ENCODE results near the gene KIF1A.

Gene KIF1A

DNA sequence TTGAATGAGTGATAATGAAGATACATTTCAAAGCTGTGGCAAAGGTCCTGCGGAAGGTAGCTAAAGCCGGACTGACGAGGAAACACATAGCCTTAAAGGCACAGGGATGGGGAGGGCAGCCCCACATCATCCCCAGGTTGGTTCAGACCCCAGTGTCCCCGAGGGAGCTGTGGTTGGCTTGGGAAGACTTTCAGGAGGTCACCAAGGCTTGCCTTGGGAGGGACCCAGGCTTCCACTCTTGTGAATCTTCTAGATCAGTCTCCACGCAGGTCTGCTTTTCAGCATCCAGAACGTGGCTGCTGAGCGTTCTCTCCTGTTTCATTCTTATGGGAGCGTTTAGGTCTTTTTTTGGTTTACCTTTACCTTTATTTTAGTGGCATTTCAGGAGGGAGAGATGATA, 16.8 kb downstream of the KIF1A start:
- no peak for DNase-seq (ENCODE audit: low spot score)

DNA sequence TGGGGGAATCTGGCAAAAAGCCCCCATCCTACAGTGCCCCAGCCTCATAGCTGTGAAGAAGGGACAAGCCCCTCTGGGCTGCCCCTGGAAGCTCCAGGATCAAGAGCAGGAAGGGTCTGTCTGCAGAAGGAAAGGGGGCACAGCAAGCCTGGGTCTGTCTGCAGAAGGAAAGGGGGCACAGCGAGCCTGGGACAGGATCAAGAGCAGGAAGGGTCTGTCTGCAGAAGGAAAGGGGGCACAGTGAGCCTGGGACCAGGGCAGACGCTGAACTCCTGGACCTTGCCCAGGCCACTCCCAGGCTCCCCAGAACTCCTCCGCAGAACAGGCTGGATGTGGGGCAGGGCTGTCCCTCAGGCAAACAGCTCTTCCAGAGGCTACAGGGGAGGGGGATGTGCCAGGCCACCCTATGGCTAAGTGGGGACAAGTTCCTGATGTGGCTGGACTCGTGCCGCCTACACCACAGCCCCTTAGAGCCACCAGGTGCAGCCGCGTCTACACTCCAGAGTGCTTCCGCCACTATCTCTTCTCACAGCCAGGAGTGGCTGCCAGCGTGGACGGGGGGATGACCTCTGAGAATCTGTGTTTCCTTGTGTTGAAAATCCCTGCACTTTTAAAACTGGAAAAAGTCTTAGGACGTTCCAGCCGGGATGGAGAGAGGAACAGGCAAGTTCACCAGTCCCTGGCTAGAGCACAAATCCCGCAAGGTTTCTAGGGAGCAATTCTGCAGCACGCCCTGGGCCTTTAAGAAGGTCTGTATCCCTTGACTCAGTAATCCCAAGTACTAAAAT, 20.8 kb downstream of the KIF1A start:
- DNase-seq (ENCODE audit: low spot score), result no peak

DNA sequence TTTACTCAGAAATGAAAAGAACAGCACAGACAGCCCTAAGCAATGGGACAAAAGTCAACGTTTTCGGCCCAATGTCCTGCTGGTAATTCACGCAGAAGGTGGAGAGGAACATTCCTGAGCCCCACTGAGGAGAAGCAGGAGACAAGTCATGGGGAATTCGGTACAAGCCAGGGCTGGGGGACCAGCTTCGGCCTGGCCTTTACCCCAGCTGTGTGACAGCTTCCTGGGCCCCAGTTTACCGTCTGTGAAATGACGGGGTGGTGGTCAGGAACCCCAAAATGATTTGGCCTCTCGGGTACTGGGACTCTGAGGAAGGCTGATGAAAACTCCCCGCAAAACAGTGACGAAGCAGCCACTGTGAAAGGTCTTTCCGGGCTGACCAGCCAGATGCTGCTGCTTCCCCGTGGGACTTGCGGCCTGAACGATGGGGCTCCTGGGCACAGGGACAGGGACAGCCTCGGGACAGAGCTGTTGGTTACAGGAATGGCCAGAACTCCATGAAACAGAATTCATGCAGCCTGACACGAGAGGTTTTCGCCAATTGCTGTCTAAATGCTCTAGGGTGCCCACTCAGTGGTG, 21.6 kb downstream of the KIF1A start:
- DNase-seq (ENCODE audit: low spot score), result no peak

DNA sequence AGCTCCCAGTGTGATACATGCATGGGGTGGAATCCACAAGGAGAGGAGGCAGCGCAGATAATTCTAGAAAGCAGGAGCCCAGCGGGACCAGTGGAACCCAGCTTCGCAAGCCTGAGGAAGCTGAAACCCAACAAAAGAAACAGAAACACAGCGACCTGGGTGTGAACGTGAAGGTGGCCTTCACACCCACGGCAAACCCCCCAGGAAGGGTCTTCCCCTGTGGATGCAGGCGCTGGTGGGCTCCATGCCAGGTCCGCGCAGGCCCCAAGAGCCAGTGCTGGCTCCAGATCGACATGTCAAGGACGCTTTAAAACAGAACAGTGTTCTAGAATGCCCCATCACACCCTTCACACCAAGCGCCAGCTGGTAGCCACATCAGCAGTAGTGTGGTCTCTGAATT, 22.1 kb downstream of the KIF1A start:
- no peak for DNase-seq (ENCODE audit: low spot score)

DNA sequence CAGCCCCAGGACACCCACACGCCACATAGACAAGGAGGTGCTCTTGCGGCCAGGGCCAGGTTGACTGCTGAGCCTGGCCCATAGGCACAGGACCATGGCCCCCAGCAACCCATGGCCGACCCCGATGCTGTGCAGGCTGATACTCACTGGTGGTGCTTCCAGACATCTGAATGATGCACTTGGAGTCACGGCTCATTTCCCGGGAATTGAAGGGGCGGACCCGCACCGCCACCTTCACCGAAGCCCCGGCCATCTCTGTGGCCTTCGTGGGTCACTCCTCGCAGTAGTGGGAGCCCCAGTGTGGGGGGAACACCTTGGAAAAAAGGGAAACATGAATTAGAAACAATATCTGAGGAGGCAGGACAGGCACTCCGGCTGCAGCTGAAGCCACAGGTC, 22.5 kb downstream of the KIF1A start:
- DNase-seq (ENCODE audit: low spot score), result no peak

DNA sequence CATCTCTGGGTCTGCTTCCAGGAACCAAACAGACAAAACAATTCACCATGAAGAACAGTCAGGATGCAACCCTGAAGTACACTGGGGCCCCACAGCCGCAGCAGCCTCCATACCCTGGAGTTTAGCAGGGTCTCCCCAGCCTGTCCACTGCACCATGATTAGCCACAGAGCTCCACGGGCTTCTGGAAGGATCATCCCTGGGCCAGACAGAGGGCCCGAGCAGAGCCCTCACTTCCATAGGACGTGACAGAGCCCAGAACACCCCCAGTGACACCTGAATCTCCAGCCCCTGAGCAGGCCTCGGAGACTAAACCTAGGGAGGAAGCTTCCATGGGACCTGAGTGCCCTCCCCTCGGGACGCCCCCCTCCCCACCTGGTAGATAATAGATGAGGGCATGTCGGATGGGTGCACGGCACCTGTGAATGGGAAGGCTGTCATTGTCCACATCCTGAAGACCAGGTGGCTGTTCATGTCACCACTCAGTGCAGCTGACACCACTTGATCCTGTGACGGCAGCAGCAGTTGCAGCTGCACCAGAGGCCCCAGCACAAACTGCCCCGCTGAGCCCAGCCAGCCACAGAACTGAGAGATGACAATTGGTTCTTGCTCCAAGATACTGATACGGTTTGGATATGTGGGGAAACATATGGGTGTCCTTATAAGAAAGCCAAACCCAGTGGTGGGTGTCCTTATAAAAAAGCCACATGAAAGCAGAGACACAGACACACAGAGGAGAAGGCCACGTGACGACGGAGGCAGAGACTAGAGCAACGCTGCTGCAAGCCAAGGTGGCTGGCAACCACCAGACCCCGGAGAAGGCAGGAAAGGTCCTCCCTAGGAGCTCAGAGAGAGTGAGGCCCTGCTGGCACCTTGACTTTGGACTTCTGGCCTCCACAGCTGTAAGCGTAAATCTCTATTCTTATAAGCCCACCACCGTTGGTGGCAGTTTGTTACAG, 23.2 kb downstream of the KIF1A start:
- DNase-seq (ENCODE audit: low spot score), result no peak

DNA sequence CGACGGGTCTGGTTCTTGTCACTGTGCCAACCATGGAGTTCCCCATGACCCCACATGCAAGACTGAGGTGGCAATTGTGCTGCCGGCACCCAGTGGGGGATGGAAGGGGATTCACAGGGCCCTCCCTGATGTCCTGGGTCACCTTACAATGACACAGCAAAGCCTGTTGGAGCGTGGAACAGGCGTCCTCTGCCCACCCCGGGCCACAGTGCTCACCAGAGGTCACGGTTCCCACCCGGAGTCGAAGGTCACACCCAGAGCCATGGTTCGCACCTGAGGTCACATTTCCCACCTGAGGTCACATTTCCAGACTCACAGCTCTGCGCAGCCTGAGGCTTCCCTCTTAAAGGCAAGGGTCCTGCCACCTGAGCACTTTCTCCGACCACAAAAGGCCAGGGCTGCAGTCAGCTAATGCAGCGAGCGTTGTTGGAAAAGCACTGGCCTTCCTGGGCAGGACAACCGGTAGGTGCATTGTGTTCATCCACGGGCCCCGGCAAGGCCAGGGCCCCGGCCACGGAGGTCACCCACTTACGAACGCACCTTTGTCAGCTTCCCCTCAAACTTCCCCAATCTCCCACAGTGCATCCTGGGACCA, 24.0 kb downstream of the KIF1A start:
- DNase-seq (ENCODE audit: low spot score), result no peak

DNA sequence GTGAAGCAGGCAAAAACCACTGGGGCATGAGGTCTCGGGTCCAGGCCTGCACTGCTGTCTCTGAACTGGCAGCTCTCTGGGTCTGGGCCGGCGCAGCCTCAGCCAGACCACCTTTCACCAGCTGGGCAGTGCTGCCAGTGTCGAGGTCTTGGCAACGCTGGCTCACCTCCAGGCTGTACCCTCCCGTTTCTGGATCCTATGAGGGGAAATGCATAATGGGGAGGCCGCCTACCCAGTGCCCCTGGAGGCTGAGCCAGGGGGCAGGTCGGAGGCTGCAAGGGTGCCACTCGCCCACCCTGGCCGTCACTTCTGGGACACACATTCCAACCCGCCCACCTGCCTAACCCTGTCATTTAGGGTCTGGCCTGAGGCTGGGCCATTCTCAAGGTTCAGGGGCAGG, 24.6 kb downstream of the KIF1A start:
- DNase-seq (ENCODE audit: low spot score), result no peak

DNA sequence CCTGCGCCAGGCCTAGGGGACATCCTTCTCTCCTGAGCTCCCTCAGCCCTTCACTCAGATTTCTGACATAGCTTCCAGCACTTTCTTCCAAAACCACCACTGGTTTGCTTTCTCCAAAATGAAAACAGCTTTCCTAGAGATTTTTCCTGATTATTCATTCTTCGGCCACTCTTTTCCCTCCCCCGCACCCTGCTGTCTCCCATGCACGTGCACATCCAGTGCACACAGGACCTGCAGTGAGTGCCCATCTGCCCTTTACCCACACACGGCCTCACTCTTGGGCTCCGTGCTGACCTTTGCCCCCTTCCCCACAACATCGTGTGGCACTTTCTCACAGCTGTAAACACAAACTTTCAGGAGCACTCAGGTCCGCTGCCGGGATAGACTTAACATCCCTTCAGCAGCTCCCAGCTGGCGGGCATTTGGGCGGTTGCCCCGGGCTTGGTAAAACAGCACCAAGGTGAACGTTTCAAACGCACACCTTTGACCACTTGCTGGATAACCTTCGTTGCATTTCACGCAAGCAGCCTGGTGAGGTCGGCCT, 25.8 kb downstream of the KIF1A start:
- DNase-seq (ENCODE audit: low spot score), result no peak

DNA sequence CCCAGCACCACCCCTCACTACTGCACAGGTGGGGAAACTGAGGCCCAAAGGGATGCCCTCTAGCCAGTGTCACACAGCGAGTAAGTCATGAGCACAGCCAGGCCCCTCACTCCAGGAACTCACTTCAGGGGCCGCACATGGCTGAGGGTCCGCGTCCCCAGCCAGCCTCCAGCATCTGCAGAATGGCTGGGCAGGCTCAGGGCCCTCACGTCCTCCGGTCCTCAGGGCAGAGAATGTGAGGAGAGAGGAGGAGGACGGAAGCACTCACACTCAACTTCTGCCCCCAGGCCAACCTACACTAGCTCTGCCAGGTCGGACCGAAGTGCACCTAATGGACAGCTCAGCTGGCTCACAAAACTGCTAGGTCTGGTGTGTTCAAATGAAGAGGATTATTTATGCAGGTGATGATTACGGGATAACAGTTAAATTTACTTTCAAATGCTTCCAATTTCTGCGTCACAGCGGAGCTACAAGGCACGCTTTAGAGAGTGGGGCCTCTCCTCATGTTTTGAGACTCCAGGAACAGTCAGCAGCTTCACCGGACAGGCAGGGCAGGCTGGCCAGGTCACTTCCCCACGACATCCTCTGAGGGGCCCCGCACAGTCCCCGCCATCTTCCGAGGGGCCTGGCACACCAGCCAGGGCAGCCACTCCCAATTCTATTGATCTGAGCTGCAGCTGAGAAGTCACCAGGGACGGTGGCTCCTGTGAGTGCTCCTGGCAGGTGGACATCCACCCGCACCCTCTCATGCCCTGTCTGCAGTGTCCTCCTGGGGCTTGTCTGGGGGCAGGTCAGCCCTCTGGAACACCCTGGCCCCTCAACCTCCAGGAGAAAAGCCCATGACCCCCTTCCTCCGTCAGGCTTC, 26.5 kb downstream of the KIF1A start:
- no peak for DNase-seq (ENCODE audit: low spot score)

DNA sequence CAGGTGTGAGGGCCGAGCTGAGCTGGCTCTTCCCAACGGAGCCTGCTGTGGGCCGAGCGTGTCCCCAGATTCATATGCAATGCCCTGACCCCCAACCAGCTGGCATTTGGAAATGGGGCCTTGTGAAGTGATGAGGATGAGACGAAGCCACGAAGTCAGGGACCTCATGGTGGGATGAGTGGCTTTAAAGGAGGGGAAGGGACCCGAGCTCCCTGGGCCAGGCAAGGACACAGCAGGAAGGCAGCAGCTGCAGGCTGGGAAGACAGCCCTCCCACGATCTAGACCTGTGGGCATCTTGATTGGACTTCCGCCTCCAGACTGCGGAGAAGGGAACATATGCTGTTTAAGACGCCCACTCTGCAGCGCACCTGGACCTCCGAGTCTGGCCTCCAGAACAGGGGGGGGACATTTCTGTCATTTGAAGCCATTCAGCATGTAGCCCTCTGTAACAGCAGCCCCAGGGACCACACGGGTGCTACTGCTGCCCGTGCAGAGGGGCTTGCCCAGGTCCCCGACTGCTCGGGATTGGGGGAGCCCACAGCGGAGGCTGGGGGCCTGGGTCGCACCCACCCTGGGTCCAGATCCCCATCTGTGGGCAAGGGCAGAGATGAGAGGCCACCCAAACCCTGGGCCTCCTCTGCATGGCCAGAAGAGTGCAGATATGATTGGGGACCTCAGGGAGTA, 27.2 kb downstream of the KIF1A start:
- no peak for DNase-seq (ENCODE audit: low spot score)

DNA sequence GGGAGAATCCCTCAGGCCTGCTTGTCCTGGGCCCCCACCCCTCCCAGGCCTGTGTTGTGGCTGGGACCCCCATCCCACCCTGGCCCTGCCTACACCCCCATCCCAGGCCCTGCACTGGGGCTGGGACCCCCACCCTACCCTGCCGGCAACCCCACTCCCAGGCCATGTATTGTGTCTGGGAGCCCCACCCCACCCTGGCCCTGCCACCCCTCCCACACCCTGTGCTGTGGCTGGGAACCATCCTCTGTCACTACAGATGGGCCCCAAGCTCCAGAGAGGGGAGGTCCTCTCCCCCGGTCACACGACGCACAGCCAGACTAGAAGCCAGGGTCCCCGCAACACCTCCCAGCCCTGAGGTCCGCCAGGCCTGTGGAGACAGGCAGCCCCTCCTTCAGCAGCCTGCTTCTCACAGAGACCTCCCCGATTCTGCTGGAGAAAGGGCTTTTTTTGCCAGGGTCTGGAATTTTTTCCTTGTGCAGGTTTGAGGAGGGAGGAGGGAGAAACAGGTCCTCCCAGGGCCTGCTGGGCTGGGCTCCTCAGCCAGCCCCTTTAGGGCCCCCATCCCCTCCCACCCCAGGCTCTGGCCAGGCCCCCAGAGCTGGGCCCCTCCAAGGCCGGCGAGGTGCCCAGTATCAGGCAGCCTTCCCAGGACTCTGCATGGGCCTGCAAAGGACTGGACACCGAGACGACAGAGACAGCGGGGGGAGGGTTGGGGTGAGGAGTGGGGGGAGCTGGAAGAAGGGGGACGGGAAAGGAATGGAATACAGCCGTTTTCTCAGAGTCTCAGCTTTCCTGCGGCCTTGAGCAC, 28.0 kb downstream of the KIF1A start:
- no peak for DNase-seq (ENCODE audit: low spot score)

DNA sequence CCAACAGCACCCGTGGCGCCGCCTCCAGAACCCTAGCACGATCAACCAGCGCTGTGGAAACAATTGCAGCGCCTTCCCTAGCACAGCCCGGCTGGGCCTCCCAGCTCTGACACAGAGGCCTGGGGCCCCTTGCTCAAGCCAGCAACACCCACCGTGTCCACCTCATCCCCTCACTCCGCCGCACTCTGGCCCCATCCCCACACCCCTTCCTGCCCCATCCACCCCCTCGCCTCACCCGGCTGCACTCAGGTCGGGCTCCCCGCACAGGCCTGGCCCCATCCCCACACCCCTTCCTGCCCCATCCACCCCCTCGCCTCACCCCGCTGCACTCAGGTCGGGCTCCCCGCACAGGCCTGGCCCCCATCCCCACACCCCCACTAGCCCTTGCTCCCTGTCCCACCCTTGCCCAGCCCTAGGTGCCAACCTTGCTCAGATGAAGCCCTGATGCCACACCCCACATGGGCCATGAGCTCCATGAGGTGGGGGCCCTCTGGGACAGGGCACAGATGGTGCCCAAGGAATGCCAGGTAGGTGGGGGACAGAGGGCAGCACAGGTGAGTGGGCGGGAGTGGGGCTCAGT, 28.7 kb downstream of the KIF1A start:
- no peak for DNase-seq (ENCODE audit: low spot score)

DNA sequence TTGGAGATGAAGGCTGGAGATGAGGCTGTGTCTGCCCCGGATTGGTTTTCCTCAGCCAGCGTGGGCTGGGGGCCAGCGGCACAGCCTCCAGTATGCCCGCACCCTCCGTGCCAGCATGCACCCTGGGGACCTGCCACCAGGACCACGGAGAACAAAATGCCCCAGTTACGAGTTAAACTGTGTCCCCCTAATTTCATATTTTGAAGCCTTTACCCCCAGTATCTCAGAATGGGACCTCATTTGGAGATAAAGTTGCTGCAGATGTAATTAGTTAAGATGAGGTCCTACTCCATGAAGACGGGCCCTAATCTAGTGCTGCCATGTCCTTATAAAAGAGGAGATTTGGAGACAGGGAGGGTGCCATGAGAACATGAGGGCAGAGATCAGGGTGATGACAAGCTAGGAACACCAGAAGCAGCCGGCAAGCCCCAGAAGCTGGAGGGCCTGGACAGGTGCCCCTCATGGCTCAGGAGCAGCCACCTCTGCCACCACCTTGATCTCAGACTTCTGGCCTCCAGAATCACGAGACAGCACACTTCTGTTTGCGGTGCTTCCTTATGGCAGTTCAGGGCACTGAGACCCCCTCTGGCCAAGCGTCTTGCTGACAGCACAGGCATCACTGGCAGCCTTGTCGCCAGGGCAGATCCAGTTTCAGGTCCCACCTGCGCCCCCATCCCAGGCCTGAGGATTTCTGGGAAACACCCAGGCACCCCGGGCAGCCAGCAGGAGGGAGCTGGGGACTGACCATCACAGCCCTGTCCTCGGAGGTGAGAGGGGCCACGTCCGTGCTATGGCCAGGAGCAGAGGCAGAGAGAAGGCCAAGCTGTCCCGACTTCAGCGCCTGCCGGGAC, 29.4 kb downstream of the KIF1A start:
- no peak for DNase-seq (ENCODE audit: low spot score)

DNA sequence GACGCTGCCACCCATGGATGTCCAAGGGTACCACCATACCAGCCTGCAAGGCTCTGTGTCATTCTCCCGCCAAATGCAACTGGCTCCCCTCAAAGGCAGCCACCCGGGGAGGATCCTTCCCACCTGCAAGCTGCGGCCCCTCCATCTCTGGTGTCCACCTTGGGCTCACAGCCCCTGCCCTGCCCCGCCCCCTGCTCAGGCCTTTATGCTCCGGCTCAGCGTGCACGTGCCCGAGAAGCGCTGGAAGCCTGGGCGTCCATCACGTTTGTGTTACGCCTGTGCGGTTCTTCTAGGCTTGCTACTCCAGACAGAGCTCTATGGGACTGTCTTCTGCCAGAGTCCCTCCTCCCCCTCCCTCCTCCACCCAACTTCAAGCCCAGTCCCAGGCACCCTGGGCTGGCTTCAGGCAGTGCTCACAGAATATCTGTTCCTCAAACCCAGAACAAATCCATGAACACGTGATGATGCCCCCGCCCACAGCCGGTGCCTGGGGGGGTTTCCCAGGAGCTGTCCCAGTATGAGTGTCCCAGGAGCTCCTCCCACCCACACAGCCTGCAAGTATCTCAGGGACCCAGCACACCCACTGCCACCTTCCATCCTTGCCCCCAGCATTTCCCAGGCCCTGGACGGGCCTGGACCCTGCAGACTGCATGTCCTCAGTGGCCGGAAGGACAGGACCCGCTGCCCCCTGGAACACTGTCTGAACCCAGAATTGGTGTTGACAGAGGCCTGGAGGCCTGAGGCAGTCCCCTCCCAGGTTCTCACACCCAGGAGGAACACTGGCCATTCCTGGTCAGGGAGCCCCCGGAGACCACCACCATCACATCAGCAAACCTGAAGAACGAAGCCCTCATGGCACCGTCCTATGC, 30.3 kb downstream of the KIF1A start:
- DNase-seq (ENCODE audit: low spot score), result no peak

DNA sequence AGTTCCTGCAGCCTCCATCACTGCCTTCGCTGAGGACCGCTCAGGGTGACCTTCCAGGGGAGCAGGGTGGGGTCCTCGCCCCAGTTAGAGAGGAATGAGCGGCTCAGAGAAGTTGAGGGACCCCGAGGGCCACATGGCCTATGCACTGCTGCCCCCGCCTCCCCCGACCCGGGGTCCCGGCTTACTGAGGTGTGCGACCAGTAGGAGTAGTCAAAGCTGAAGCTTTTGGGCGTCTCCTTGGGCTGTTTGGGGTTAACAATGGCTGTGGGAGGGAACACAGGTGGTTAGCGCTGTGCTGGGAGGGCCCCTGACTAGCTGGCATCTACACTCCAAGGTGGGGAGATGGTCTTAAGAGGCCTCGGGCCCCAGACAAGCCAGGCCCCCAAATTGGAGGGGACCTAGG, 31.0 kb downstream of the KIF1A start:
- no peak for DNase-seq (ENCODE audit: low spot score)

DNA sequence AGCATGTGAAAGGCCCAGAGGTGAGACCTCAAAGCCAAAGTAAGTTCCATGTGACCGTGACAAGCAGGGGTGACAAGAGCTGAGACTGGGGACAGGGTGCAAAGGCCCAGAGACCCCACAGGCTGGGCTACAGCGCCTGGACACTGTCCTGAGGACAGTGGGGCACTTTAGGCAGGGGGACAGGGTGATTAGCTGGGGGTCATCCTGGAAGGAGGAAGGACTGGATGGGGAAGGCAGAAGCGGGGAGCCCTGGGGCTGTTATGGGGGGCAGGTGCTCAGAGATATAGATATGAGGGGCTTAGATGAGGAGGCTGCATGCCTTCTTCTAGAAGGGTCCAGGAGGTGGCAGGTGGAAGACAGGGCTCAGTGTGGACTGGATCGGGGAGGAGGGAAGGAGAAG, 31.5 kb downstream of the KIF1A start:
- no peak for DNase-seq (ENCODE audit: low spot score)

Measured in hematopoietic multipotent progenitor cell treated with erythropoietin and hydrocortisone succinate and interleukin-3 and kit ligand, for 17 days (in vitro differentiated cells).